Activated CD4-positive, alpha-beta T cell treated with anti-CD3 and anti-CD28 coated beads, Interleukin-2, amount 50 U/mL, for 4 hours (primary cell): ENCODE data around the gene HLA-DRA.

Source experiments
- DNase-seq, 2 experiments: peaks; one replicate each; pipeline ENCODE4 v3.0.0-alpha.2; 2020

HLA-DRA gene

GRCh38 chr6:32483968-32484613 lies 44.4 kb downstream of the HLA-DRA start:
- no peak for DNase-seq

GRCh38 chr6:32484614-32484998 lies 44.9 kb downstream of the HLA-DRA start:
- no peak for DNase-seq

- no peak for DNase-seq
These were observed 48.4 kb downstream of the HLA-DRA start for GRCh38 chr6:32488083-32488482.

- DNase-seq: no peak
These were observed 52.0 kb downstream of the HLA-DRA start for GRCh38 chr6:32491700-32492099.

- no peak for DNase-seq
These were observed 52.7 kb downstream of the HLA-DRA start for GRCh38 chr6:32492351-32492750.
